Measurements from ENCODE around the gene SLC7A9. TPM values are rescaled to one million over a fixed set of nuclear protein-coding genes. Genes with fewer than 3 reads are reported as not detected.

Gene SLC7A9
- total and polyA plus RNA-seq, 4 donors, result 6.8 to 16.3 (median 9.8) TPM

- TF ChIP-seq RXRA (IDR thresholded peaks at IDR 0.05) (no peak), FOXA2 (IDR thresholded peaks at IDR 0.05) (no peak), TAF1 (conservative IDR thresholded peaks at IDR 0.05) (no peak), FOXA1 (IDR thresholded peaks at IDR 0.05) (no peak), NR2F2 (IDR thresholded peaks at IDR 0.05) (no peak), REST (IDR thresholded peaks at IDR 0.05) (no peak), RAD21 (IDR thresholded peaks at IDR 0.05) (no peak), HNF4G (IDR thresholded peaks at IDR 0.05) (no peak), YY1 (IDR thresholded peaks at IDR 0.05) (no peak), JUND (IDR thresholded peaks at IDR 0.05) (no peak), SP1 (IDR thresholded peaks at IDR 0.05) (no peak), GABPA (IDR thresholded peaks at IDR 0.05 in 1 of 2, conservative IDR thresholded peaks at IDR 0.05 in 1 of 2) (no peak), HNF4A (conservative IDR thresholded peaks at IDR 0.05) (no peak)
- TF ChIP-seq, protein P1, sequence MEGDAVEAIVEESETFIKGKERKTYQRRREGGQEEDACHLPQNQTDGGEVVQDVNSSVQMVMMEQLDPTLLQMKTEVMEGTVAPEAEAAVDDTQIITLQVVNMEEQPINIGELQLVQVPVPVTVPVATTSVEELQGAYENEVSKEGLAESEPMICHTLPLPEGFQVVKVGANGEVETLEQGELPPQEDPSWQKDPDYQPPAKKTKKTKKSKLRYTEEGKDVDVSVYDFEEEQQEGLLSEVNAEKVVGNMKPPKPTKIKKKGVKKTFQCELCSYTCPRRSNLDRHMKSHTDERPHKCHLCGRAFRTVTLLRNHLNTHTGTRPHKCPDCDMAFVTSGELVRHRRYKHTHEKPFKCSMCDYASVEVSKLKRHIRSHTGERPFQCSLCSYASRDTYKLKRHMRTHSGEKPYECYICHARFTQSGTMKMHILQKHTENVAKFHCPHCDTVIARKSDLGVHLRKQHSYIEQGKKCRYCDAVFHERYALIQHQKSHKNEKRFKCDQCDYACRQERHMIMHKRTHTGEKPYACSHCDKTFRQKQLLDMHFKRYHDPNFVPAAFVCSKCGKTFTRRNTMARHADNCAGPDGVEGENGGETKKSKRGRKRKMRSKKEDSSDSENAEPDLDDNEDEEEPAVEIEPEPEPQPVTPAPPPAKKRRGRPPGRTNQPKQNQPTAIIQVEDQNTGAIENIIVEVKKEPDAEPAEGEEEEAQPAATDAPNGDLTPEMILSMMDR (IDR thresholded peaks at IDR 0.05; ENCODE audit: low read depth, low read length, missing input control), result no peak
- TF ChIP-seq, protein P2, sequence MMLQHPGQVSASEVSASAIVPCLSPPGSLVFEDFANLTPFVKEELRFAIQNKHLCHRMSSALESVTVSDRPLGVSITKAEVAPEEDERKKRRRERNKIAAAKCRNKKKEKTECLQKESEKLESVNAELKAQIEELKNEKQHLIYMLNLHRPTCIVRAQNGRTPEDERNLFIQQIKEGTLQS (IDR thresholded peaks at IDR 0.05), result no peak
- TF ChIP-seq, protein P3, sequence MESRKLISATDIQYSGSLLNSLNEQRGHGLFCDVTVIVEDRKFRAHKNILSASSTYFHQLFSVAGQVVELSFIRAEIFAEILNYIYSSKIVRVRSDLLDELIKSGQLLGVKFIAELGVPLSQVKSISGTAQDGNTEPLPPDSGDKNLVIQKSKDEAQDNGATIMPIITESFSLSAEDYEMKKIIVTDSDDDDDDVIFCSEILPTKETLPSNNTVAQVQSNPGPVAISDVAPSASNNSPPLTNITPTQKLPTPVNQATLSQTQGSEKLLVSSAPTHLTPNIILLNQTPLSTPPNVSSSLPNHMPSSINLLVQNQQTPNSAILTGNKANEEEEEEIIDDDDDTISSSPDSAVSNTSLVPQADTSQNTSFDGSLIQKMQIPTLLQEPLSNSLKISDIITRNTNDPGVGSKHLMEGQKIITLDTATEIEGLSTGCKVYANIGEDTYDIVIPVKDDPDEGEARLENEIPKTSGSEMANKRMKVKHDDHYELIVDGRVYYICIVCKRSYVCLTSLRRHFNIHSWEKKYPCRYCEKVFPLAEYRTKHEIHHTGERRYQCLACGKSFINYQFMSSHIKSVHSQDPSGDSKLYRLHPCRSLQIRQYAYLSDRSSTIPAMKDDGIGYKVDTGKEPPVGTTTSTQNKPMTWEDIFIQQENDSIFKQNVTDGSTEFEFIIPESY (IDR thresholded peaks at IDR 0.05), result no peak
Observed at GRCh38 chr19:32874605-32875004, 5.0 kb upstream of the SLC7A9 start.

More at GRCh38 chr19:32874605-32875004, 5.0 kb upstream of the SLC7A9 start:
- WGBS, result 80% methylated on average over 9 of the region's 9 CpGs
- Histone ChIP-seq H3K4me3 (ENCODE audit: low read depth in 1 of 3, low read length in 3 of 3) (no peak overlapping the region), H3K36me3 (ENCODE audit: control insufficient read depth in 4 of 4, insufficient read depth in 3 of 4, low read depth in 1 of 4, low read length in 3 of 4) (no peaks in the 10 kb centered on the region), H3K27me3 (ENCODE audit: control insufficient read depth in 4 of 4, insufficient read depth in 4 of 4, low read length in 3 of 4) (no peaks in the 10 kb centered on the region), H3K4me1 (ENCODE audit: control insufficient read depth in 4 of 4, insufficient read depth in 4 of 4, low read length in 3 of 4) (peaks cover 3 to 13% (median 8%) of the 10 kb centered on the region in 4 donors), H3K9ac (ENCODE audit: low read depth in 1 of 2, low read length in 2 of 2) (no peak overlapping the region), H3K9me3 (ENCODE audit: control insufficient read depth in 4 of 4, low read length in 3 of 4) (no peaks in the 10 kb centered on the region), H3K27ac (ENCODE audit: low read depth in 1 of 2, low read length in 2 of 2) (no peak overlapping the region)
- DNase-seq (ENCODE audit: low spot score), result no peak

Data from liver (tissue), 9 donors.